Activated naive CD4-positive, alpha-beta T cell treated with anti-CD3 and anti-CD28 coated beads, Interleukin-2, amount 50 U/mL, for 72 hours (primary cell): ENCODE data around the gene MMP15. TPM values are rescaled to one million over a fixed set of nuclear protein-coding genes. Genes with fewer than 3 reads are reported as not detected.
A peak's percentile ranks its signal among the peaks of the same experiment; 100 is the strongest.
"Not testable (repeated sequence)": the region's sequence is repeated elsewhere in the genome, so short reads cannot be mapped to it uniquely, and the experiment has no call there.

Experiments used
- ATAC-seq, 2 donors: fragments of 150-1000 bp; cut with Tn5 transposase; 2 replicates each; pipeline ENCODE4 v1.10.0; 2021; ENCODE audit warnings: mild to moderate bottlenecking in 2 of 2, moderate library complexity in 2 of 2
- DNase-seq, 2 donors: peaks; one replicate each; pipeline ENCODE4 v3.0.0; 2021 to 2022; ENCODE audit warnings: low spot score in 2 of 2
- H3K27ac Mint-ChIP-seq, 2 donors: one replicate each; pipeline ENCODE4 v1.8.0; 2022; ENCODE audit warnings: mild to moderate bottlenecking in 2 of 2, mixed read lengths in 2 of 2
- H3K36me3 Mint-ChIP-seq, 2 donors: one replicate each; pipeline ENCODE4 v1.8.0; 2022; ENCODE audit warnings: mixed read lengths in 2 of 2
- H3K9me3 Mint-ChIP-seq, 2 donors: one replicate each; pipeline ENCODE4 v1.8.0; 2022; ENCODE audit warnings: mixed read lengths in 2 of 2
- total RNA-seq, 2 donors: library from RNA; stranded (reverse); gene quantifications; one replicate each; pipeline ENCODE4 v1.2.3, GENCODE V29; 2022

Gene MMP15
- total RNA-seq, 2 donors from 2014 or later: 0.07 to 0.76 TPM

DNA sequence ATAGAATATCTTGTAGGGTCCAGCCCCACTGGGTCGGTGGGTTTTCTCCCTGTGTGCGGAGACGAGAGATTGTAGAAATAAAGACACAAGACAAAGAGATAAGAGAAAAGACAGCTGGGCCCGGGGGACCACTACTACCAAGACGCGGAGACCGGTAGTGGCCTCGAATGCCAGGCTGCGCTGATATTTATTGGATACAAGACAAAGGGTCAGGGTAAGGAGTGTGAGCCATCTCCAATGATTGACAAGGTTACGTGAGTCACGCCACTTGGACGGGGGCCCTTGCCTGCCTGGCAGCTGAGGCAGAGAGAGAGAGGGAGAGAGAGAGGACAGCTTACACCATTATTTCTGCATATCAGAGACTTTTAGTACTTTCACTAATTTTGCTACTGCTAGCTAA lies 20.8 kb upstream of the MMP15 start:
- not testable (repeated sequence) for ATAC-seq, H3K27ac Mint-ChIP-seq, H3K9me3 Mint-ChIP-seq, DNase-seq, H3K36me3 Mint-ChIP-seq

DNA sequence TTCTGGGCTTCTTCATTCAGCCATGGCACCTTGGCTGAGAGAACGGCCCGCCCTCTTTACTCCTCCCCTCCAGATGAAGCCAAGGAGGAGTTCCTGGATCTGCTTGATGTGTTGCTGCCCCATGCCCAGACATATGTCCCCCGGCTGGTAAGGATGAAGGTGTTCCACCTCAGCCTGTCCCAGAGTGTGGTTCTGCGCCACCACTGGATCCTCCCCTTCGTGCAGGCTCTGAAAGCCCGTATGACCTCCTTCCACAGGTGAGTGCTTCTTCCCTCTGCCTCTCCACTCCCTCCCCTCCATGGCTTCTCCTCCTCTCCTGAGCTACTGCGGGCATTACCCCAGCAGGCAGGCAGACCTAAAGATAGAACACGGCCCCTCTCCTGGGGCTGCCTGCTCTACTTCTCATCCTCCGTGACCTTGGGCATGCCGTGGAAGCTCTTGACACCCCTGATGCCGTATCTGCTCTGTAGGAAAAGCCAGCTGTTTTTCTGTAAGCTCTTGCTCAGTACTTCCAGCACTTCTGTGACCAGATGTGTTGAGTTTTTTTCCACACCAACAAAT lies 15.6 kb upstream of the MMP15 start:
- Mint-ChIP-seq H3K36me3 (peaks cover 7% of the 10 kb centered on the region in 2 donors), H3K9me3 (no peaks in the 10 kb centered on the region), H3K27ac (peak overlapping the region; percentile 48 to 49)
- DNase-seq: no peak
- ATAC-seq: no peak

DNA sequence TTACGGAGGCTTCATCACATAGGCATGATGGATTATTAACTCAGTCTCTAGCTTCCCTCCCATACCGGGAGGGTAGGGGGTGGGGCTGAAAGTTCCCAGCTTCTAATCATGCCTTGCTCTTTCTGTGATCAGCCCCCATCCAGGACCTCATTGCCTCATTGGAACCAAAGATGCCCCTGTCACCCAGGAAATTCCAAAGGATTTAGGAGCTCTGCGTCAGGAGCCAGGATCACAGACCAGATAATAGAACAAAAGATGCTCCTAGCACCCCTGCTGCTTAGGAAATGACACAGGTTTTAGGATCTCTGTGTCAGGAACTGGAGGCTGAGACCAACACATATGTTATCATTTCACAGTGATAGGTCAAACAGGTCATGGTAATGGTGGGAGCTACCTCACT lies 14.7 kb upstream of the MMP15 start:
- DNase-seq (no peak), ATAC-seq (no peak)
- no peak overlapping the region for H3K27ac Mint-ChIP-seq
- H3K9me3 Mint-ChIP-seq: no peaks in the 10 kb centered on the region
- peaks cover 7% of the 10 kb centered on the region in 2 donors for H3K36me3 Mint-ChIP-seq

DNA sequence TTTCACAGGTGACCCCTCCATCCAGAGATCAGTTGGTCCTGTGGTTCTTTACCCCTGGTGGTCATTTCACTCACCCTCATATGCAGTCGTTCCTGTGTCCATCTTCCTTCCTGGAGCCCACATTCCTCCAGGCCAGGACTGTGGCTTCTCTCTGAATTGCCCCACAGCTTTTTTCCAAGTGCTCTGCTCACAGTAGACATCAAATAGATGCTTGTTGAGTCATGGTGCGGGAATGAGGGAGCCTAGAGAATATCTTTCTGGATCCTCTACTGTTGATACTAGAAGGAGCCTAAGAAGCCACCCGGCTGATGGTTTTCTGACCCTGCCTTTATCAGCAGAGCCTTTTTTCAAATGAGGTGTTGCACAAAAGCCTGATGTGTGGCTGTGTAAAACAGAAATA lies 13.9 kb upstream of the MMP15 start:
- ATAC-seq (no peak), DNase-seq (no peak)
- peaks cover 6 to 7% of the 10 kb centered on the region in 2 donors for H3K36me3 Mint-ChIP-seq
- no peaks in the 10 kb centered on the region for H3K9me3 Mint-ChIP-seq
- H3K27ac Mint-ChIP-seq: peak overlapping the region in 1 of 2 donors; percentile 44

DNA sequence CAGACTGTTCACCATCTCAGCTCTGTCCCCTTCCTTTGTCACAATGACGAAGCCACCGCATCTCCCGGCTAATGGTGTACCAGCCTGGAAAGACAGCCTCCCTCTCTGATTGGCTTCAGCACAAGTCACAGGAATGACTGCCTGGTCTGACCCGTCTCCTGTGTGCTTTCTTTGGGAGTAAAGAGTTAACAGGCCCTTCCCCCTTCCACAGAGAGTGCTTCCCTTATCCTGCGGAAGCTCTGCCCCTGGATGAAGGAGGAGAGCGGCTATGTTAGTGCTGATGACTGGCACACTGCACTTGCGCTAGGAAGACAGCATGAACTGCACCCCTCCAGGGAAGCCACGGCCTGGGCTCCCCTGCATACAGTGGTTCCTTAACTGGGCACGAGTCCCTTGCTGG lies 13.1 kb upstream of the MMP15 start:
- Mint-ChIP-seq H3K27ac (no peak overlapping the region), H3K36me3 (peaks cover 0 to 7% of the 10 kb centered on the region in 2 donors), H3K9me3 (no peaks in the 10 kb centered on the region)
- DNase-seq (no peak), ATAC-seq (no peak)

DNA sequence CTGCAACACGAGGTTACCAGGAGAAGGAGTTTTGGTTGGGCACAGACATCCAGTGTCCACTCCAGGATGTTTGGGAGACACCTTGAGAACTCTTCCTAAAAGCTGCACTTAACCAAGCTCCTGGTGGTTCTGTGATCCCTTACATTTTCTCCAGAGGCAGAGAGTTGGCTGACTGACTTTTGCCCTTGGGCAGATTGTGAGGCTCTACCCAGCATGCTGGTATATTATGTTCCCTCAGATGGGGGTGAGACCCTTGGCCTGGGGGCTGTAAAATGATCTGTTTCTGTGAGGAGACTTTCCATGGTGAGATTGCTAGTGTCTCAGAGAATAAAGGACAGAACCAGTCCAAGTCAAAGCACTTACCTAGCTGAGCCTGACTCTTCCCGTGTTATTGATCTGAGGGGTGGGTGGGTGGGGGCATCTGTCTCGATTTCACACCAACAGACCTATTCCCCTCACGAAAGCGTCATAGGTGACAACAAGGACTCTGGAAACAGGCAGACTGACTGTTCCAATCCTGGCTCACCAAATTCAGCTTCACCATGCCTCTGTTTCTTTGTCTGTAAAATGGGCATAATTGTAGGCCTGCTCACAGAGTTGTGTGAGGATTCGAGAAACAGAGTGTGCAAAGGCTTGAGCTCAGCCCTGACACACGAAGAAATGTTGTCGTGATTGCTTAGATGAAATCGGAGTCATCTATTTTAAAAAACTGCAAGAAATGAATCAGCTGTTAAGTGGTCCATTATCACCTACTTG lies 12.2 kb upstream of the MMP15 start:
- no peaks in the 10 kb centered on the region for H3K9me3 Mint-ChIP-seq
- H3K36me3 Mint-ChIP-seq: peaks cover 0 to 7% of the 10 kb centered on the region in 2 donors
- H3K27ac Mint-ChIP-seq: no peak overlapping the region
- DNase-seq: no peak
- ATAC-seq: no peak

DNA sequence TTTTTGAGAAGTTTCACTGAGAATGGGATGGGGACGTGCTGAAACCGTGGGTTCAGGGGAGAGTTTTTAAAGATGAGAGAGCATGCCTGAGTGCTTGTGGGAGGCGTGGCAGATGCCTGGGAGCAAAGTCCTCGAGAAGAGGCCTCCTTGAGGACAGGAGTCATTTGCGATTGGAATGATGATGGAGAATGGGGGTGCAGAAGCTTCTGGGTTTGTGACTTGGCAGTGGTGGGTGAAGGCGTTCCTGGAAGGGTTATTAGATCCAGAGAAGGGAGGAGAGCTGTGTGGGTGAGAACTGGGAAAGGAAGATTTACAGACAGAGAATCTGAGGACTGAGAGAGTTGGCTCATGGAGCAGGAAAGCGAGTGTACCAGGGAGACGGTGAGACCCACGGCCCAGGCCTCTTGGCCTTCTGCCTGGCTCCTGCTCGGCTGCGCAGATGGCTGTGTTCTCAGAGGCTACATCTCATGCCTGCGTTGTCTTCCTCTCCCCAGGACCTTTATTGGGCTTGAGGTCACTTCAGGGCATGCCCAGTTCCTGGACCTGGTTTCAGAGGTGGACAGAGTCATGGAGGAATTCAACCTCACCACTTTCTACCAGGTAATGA lies 8.6 kb upstream of the MMP15 start:
- ATAC-seq (no peak), DNase-seq (no peak)
- no peaks in the 10 kb centered on the region for H3K36me3 Mint-ChIP-seq
- H3K9me3 Mint-ChIP-seq: no peaks in the 10 kb centered on the region
- no peak overlapping the region for H3K27ac Mint-ChIP-seq

DNA sequence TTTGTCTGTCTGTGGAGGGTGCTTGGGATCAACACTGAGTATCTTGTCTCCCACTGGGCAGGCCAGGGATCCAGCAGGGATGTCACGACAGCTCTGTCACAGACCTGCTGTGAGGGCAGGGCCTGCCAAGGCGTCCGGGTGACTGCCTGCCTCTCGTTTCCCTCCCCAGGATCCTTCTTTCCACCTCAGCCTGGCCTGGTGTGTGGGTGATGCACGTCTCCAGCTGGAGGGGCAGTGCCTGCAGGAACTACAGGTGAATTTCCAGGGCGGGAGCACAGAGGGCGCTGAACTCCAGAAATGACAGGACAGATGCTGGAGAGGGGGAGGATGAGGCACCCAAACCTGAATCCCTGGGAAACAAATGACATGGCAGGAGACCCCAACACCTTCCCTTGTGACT lies 6.8 kb upstream of the MMP15 start:
- DNase-seq (no peak), ATAC-seq (no peak)
- Mint-ChIP-seq H3K9me3 (no peaks in the 10 kb centered on the region), H3K36me3 (no peaks in the 10 kb centered on the region), H3K27ac (no peak overlapping the region)

DNA sequence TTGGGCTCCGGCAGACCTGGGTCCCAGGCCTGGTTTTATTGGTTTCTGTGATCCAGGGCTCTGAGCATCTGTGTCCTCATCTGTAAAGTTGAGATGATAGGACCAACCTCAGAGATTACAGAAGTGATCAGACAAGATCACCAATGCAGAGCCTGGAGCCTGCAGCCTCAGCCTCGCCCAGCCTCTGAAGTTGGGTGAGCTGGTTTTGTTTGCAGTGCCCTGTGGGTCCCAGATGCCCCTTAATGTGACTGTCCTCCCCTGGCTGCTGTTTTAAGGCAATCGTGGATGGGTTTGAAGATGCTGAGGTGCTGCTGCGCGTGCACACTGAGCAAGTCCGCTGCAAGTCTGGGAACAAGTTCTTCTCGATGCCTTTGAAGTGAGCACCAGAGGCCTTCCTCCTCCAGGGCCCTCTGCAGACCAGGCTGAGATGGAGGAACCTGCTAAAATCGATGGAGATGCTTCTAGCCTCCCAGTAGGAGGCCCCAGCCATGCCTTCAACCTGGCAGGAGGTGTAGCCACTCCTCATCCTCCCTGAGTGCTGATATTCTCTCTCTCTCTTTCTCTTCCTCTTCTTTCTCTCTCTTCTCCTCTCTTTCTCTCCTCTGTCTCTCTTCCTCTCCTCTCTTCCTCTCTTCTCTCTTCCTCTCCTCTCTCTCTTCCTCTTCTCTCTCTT lies 5.6 kb upstream of the MMP15 start:
- ATAC-seq (no peak), DNase-seq (no peak)
- Mint-ChIP-seq H3K36me3 (no peaks in the 10 kb centered on the region), H3K27ac (peak overlapping the region in 1 of 2 donors; percentile 40), H3K9me3 (no peaks in the 10 kb centered on the region)

DNA sequence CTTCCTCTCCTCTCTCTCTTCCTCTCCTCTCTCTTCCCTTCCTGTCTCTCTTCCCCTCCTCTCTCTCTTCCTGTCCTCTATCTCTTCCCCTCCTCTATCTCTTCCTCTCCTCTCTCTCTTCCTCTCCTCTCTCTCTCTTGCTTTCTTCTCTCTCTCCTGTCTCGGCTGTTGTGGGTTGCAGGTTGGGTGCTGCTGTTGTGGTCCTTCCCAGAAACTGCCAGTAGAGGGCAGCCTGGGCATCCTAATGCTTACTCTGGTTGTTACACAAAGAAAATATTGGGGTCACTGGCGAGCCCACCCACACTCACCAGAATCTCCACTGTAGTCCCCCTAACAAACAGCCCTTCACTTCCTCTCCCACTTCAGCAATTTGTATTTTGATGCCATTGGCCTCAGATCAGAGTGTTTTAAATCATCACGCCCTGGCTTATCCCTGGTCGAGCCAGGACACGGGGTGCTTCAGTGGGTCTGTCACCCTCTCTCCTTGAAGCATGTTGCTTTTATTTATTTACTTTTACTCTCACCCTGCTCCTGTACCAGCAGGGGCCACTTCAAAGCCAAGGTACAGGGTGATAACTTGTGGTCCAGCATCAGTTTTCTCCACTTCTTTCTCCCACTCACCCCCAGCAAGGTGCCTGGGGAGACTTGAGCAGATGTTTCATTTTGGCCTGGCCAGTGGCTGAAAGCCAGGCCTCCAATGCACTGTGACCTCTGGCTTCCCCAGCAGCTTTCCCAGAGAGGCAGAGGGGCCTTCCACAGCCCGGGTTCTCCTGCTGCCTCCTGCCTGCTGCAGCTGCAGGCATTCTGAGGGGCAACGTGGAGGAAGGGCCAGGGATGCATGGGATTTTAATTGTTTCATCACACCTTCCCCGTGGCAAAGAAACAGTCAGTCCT lies 4.7 kb upstream of the MMP15 start:
- H3K27ac Mint-ChIP-seq: peak overlapping the region; percentile 40 to 46
- H3K9me3 Mint-ChIP-seq: no peaks in the 10 kb centered on the region
- H3K36me3 Mint-ChIP-seq: no peaks in the 10 kb centered on the region
- DNase-seq (peak in 1 of 2 donors; percentile 69), ATAC-seq (peak; percentile 36)

DNA sequence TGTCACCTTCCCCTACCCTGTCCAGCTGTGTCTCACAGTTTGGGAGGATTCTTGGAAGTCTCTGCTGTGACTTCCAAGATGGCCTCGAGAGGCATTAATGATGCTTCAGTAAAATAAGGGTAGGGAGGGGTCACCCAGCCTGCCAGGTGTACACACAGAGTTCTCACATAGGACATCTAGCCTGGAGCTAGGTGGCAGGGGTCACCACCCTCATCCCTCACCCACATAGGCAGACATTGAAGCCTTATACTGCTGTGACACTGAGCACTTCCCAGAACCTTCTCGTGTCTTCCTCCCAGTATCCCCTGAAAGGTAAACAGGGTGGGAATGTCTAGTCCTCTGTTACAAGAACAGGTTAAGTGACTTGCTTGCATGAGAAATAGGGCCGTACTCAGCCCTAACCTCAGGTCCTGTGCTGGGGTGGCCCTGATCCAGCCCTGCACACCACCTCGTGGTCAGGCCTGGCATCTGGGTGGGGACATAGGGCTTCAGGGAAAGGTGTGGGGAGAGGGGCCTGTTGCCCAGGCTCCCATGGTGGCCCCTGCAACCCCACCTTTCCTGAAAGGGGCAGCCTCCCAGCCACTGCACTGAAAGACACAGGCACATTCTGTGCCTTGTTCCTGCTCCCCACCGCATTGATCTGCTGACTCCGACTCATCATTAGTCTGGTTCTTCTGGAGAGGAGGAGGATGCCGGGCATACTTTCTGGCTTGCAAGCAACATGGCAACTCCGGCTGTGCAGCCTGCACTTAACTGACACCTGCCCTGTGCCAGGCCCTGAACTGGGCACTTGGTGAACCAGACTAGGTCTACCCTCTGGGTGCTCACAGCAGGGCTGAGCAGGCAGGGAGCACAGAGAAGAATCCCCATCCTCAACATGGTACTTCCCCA lies 3.6 kb upstream of the MMP15 start:
- no peaks in the 10 kb centered on the region for H3K9me3 Mint-ChIP-seq
- ATAC-seq (no peak), DNase-seq (no peak)
- H3K36me3 Mint-ChIP-seq: no peaks in the 10 kb centered on the region
- no peak overlapping the region for H3K27ac Mint-ChIP-seq

DNA sequence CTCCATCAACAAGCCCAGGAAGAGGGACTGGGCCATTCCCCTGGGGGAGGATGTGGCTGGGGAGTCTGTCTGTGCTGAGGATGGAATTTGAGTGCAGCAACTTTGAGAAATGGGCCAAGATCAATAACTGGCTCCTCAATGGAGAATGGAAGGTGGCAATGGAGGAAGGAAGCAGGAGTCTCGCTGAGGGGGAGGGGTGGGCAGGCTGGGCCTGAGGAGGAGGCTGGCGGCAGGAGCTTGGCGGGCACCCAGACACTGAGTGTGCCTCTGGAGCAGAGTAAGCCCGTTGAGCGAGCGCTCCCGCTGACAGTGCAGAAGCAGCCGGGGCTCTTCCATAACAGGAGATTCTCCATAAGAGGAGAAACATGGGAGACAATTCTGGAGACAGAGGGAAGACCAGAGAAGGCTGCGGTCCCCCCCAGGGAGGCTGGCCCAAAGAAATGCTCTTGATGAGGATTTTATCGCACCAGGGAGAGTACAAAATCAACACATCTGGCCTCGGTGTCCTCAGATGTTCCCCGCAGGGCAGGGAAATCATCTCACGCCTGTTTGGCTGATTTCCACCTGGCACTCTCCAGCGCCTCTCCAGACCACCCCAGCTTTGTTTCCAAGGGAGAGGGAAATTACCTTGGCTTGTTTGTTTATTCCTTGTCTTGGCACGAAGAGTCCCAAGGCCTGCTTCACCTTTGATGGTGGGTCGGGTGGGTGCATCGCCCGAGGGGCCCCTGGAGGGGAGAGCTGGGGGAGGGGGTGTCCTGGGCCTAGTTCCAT lies 2.8 kb upstream of the MMP15 start:
- Mint-ChIP-seq H3K36me3 (no peaks in the 10 kb centered on the region), H3K9me3 (no peaks in the 10 kb centered on the region), H3K27ac (no peak overlapping the region)
- no peak for ATAC-seq
- no peak for DNase-seq

DNA sequence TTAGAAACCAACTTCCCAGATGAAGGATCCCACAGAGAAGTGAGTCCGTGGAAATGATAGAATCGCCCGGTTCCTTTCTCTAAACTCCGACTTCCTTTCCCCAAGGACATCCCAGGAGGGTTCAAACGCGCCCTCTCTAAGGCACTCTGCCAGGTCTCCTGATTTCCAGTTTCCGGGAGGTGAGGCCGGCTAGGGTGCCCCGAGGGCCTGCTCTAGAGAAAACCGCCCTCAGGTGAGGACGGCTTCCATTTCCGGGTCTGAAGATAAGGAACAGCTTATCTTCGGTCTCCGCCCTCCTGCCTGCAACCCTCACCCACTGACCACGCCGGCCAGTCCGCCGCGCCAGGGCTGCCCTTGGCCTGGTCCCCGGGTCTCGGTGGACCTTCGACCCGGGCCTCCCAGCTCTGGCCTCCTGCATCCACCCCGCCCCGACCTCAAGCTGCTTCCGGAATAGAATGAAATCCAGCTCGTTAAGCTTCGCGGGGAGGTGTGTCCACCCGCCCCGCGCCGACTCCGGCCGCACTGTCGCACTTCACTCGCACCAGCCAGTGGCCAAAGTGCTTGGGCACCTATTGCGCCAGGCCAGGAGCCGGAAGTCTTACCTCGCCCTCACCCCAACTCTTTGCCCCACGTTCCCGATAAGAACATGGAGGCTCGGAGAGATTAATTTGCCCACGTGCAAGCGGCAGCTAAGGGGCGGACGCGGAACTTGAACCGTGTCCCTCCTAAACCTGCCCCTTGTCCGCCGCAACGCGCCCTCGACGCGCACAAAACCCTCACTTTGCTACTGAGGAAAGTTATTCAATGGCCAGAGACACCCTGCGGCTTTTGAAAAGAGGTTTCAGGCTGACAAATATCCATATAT lies 836 bp upstream of the MMP15 start:
- H3K27ac Mint-ChIP-seq: no peak overlapping the region
- no peaks in the 10 kb centered on the region for H3K36me3 Mint-ChIP-seq
- DNase-seq: peak in 1 of 2 donors; percentile 31
- H3K9me3 Mint-ChIP-seq: no peaks in the 10 kb centered on the region
- peak; percentile 5 to 41 for ATAC-seq

DNA sequence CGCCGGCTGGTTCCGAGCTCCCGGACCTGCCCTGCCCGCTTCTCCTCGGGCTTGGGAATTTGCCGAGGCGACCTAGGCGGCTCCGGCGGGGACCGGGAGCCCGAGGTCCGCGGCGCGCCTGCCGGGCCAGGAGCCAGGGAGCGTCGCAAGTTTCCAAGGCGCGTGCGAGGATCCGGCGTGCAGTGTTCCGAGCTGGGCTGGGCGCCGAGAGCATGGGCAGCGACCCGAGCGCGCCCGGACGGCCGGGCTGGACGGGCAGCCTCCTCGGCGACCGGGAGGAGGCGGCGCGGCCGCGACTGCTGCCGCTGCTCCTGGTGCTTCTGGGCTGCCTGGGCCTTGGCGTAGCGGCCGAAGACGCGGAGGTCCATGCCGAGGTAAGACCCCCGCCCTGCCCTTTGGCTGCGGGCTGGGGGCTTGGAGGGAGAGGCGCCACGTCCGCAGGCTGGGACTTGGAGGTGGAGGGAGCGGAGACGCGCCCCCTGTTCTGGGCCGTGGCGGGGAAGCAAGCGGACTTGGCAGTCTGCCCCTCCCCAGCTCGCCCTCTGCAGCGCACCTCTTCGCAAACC lies 668 bp downstream of the MMP15 start:
- peak in 1 of 2 donors; percentile 25 for DNase-seq
- H3K36me3 Mint-ChIP-seq: no peaks in the 10 kb centered on the region
- no peak overlapping the region for H3K27ac Mint-ChIP-seq
- ATAC-seq: peak in 1 of 2 donors; percentile 18
- no peaks in the 10 kb centered on the region for H3K9me3 Mint-ChIP-seq
